Heart left ventricle (tissue), 16 donors: Measurements from ENCODE around the gene ATG16L2. TPM values are rescaled to one million over a fixed set of nuclear protein-coding genes. Genes with fewer than 3 reads are reported as not detected.

Experiments used
- ATAC-seq, 4 donors: fragments of 200-7000 bp; cut with Tn5 transposase; one replicate each; pipeline ENCODE4 v1.9.1; 2020 to 2022; ENCODE audit warnings: moderate library complexity in 4 of 4, mild to moderate bottlenecking in 3 of 4, moderate number of reproducible peaks in 1 of 4
- DNase-seq, 5 donors: peaks; one replicate each; pipeline ENCODE4 v3.0.0-alpha.2; 2020
- H3K27ac ChIP-seq, 12 donors: fragments of 200-600 bp; sonication (generic) in 4 of 12; one replicate each; pipeline versions ENCODE4 v1.5.0 to v1.8.0; 2016 to 2022; ENCODE audit warnings: mild to moderate bottlenecking in 2 of 12
- H3K27me3 ChIP-seq, 9 donors: fragments of 200-600 bp; sonication (generic) in 2 of 9; one replicate each; pipeline versions ENCODE4 v1.5.1 to v1.8.0; 2016 to 2022; ENCODE audit warnings: mild to moderate bottlenecking in 3 of 9
- H3K36me3 ChIP-seq, 9 donors: fragments of 200-600 bp; sonication (generic) in 2 of 9; one replicate each; pipeline versions ENCODE4 v1.5.0 to v1.8.0; 2018 to 2022; ENCODE audit warnings: mild to moderate bottlenecking in 2 of 9
- H3K4me1 ChIP-seq, 12 donors: fragments of 200-600 bp; sonication (generic) in 4 of 12; one replicate each; pipeline versions ENCODE4 v1.5.0 to v1.8.0; 2016 to 2022; ENCODE audit warnings: mild to moderate bottlenecking in 3 of 12
- H3K4me3 ChIP-seq, 12 donors: fragments of 200-600 bp; sonication (generic) in 4 of 12; one replicate each; pipeline versions ENCODE4 v1.5.0 to v1.8.0; 2017 to 2022; ENCODE audit warnings: mild to moderate bottlenecking in 9 of 12, moderate library complexity in 4 of 12
- H3K9me3 ChIP-seq, 12 donors: fragments of 200-600 bp; sonication (generic) in 4 of 12; one replicate each; pipeline versions ENCODE4 v1.5.0 to v1.8.0; 2016 to 2022; ENCODE audit warnings: mild to moderate bottlenecking in 1 of 12
- CTCF ChIP-seq, 12 donors: fragments of 200-600 bp; sonication (generic) in 4 of 12; IDR thresholded peaks; one replicate each; pipeline versions ENCODE4 v1.5.0 to v1.8.0; 2018 to 2022; ENCODE audit warnings: antibody characterized with exemption in 12 of 12, mild to moderate bottlenecking in 5 of 12
- POLR2A ChIP-seq, 2 donors: fragments of 450-650 bp; IDR thresholded peaks; one replicate each; pipeline ENCODE4 v1.6.1; 2017; ENCODE audit warnings: antibody characterized with exemption in 2 of 2, mild to moderate bottlenecking in 2 of 2, moderate library complexity in 2 of 2
- WGBS, 4 donors: extraction: QIAGEN DNeasy Blood & Tissue Kit in 2 of 4; methylation state at CpG; one replicate each; pipeline versions ENCODE4 v1.1.5 to v1.1.7; 2013 to 2018; 5-methylcytosine and 5-hydroxymethylcytosine counted together
- intact Hi-C, 10 donors: fragments of 100-400 bp; cut with DNase I; formaldehyde crosslinking; loops; one replicate each; pipeline versions ENCODE4 v1.11.1 to v1.14.2; 2022
- polyA plus RNA-seq, 2 donors: library from polyadenylated mRNA; stranded (reverse); fragments of 200-250 nt; gene quantifications; one replicate each; pipeline ENCODE4 v1.2.3, GENCODE V29; 2013
- total RNA-seq, 9 donors: library from RNA; depleted of rRNA in 2 of 9; stranded (reverse); fragments of >200 nt in 2 of 9; fragmentation: NEBNext Ultra II Directional in 3 of 9; extraction: Animal tissue kit (Norgen Biotek cat#: 25700) in 3 of 9; gene quantifications; one replicate each; pipeline versions ENCODE4 v1.1.0 to v1.2.4, GENCODE V29; 2016 to 2023
- donor health status: ischemic (EF 13 %, LVEDD 7.1; RV severe dilation, severe dysfunction).
- donor health status: healthy with polysubstance abuse.
- donor health status: DM: no; HTN: yes; CAD: no.
- donor health status: DM: no; HTN: no; CAD: no.
- donor health status: ischemic (EF 25% LVEDD 6.9; RV normal size, moderate dysfunction).
- donor health status: ischemic (EF 25% LVEDD 5.7; RV mildly dilated, moderate dysfunction).
- donor health status: healthy.
- donor health status: DM: yes; HTN: yes; CAD: no.
- donor health status: ischemic (EF 35%, LVEDD 5.7; RV mildly dilated, moderate dysfunction).
- donor health status: nonischemic (EF 11% LVEDD 7.7; RV severe dilation, severe dysfunction).
- donor health status: DM: yes; HTN: yes; CAD: no.
- donor health status: PGD.
- donor health status: ischemic (EF 29% LVEDD 5.4; RV normal size, mild dysfunction).
- donor health status: nonischemic (EF 23%, LVEDD 6.1; RV moderate dilation, normal function).

The ATG16L2 gene
- total and polyA plus RNA-seq, 11 donors, result 6.0 to 28.9 (median 13.2) TPM

GRCh38 chr11:72774499-72774898 lies 39.7 kb upstream of the ATG16L2 start:
- Histone ChIP-seq H3K27me3 (no peaks in the 10 kb centered on the region), H3K9me3 (no peaks in the 10 kb centered on the region), H3K36me3 (no peaks in the 10 kb centered on the region), H3K27ac (no peak overlapping the region), H3K4me3 (no peak overlapping the region), H3K4me1 (peaks cover 0 to 41% (median 23%) of the 10 kb centered on the region in 12 donors)
- WGBS, 4 donors, result 78 to 90% (median 86%) methylated on average over 5 to 6 of the region's 6 CpGs
- ATAC-seq (no peak), DNase-seq (no peak)
- no peak for TF ChIP-seq POLR2A (IDR thresholded peaks at IDR 0.05)
- TF ChIP-seq CTCF (IDR thresholded peaks at IDR 0.05), result no peak
- intact Hi-C loops, result loop anchor here in 1 of 10 donors (5.0 kb wide), 1 partner anchor 187 kb away; no protein-coding TSS in a partner anchor

DNA sequence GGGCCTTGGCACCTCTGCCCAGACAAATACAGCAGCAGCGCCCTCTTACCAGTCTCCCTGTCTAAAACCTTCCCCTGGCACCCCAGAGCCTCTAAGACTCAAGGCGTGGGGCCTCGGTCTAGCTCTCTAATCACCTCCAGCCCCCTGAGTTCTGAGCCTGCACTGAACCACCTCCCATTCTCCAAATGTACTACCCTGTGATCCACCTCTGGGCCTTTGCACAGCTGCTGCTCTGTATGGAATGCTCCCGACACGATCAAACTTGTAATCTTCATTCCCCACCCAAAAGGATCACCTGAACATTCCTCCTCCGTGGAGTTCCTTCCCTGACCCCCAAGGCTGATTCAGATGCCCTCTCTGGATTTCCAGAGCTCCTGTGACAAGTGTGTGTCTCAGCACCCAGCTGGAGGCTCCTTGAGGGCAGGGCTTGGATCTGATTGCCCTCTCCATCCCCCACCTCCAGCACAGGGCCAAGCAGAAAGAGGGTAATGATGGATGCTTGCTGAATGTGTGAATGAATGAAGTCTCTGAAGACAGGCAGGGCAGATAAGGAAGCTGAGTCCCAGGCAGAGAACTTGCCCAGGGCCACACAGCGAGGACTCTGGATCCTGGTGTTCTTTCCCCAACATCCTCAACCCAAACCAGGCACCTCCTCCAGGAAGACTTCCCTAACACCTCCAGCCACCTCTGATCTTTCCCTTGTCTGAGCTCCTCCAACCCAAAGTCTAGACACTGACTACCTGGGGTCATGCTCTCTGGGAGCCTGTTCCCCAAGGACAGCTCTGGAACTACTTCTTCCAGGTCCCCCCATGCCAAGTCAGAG lies 38.7 kb upstream of the ATG16L2 start:
- no peaks in the 10 kb centered on the region for H3K36me3 ChIP-seq
- H3K27ac ChIP-seq, result peak overlapping the region in 1 of 12 donors; percentile 63
- no peaks in the 10 kb centered on the region for H3K27me3 ChIP-seq
- peaks cover 0 to 49% (median 28%) of the 10 kb centered on the region in 12 donors for H3K4me1 ChIP-seq
- 93 to 95% (median 95%) methylated on average over 7 of the region's 7 CpGs for WGBS, 4 donors
- H3K9me3 ChIP-seq, result no peaks in the 10 kb centered on the region
- H3K4me3 ChIP-seq, result no peak overlapping the region
- ATAC-seq (no peak), DNase-seq (no peak)
- TF ChIP-seq POLR2A (IDR thresholded peaks at IDR 0.05) (no peak), CTCF (IDR thresholded peaks at IDR 0.05) (no peak)
- intact Hi-C loops, result loop anchor here in 1 of 10 donors (5.0 kb wide), 1 partner anchor 38 kb away; no protein-coding TSS in a partner anchor

DNA sequence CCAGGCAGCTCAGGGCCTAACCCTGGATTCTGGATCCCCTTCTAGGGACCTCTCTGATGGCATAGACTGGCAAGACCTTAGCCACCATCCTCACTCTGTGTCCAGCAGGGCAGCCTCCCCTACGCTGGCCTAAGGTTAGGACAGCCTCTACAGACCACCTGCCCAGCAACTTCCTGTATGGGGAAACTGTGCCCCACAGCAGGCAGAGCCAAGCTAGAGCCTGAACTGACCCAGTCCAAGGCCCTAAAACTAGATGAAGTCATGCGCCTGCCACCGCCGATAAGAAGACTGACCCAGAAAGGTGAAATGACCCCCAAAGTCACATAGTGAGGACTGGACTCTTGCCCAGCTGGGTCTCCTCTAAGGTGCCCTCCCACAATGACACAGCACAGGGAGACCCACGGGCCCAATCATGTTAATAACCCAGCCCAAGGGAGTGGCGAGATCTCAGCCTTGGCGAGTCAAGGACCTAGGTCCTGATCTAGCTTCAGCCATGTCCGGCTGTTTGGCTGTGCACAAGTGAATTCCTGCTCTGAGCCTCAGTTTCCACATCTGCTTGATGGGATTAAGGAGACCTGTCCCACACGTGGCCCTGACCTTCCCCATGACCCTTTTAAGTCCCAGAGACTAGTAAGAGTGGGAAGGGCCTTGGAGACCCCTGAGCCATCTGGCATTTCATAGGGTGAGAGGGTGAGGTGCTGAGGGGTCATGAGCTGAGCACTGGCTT lies 37.9 kb upstream of the ATG16L2 start:
- 83 to 90% (median 86%) methylated on average over 8 to 9 of the region's 9 CpGs for whole genome bisulfite sequencing, 4 donors
- no peaks in the 10 kb centered on the region for H3K27me3 ChIP-seq
- TF ChIP-seq POLR2A (IDR thresholded peaks at IDR 0.05) (no peak), CTCF (IDR thresholded peaks at IDR 0.05) (no peak)
- no peaks in the 10 kb centered on the region for H3K9me3 ChIP-seq
- ATAC-seq, result no peak
- peak overlapping the region in 10 of 12 donors; percentile 3 to 77 (median 62) for H3K27ac ChIP-seq
- no peak for DNase-seq
- no peaks in the 10 kb centered on the region for H3K36me3 ChIP-seq
- no peak overlapping the region for H3K4me3 ChIP-seq
- H3K4me1 ChIP-seq, result peaks cover 0 to 57% (median 35%) of the 10 kb centered on the region in 12 donors
- intact Hi-C loops, result loop anchor here in 1 of 10 donors (5.0 kb wide), 1 partner anchor 39 kb away; no protein-coding TSS in a partner anchor
